Measurements from ENCODE around the gene MBNL1.

- TF ChIP-seq CTCF (IDR thresholded peaks at IDR 0.05; ENCODE audit: poor library complexity, severe bottlenecking) (no peak), RAD21 (conservative IDR thresholded peaks at IDR 0.05) (no peak)
Observed at GRCh38 chr3:152317956-152318355, 49.2 kb downstream of the MBNL1 start.

Measured in neural cell (in vitro differentiated cells).